Activated CD8-positive, alpha-beta T cell treated with anti-CD3 and anti-CD28 coated beads, Interleukin-2, amount 10 ng/mL, durations not matched to agents 7 days and 5 days (primary cell): ENCODE results near the gene ANKRD17. TPM values are rescaled to one million over a fixed set of nuclear protein-coding genes. Genes with fewer than 3 reads are reported as not detected.
"Not testable (repeated sequence)": the region's sequence is repeated elsewhere in the genome, so short reads cannot be mapped to it uniquely, and the experiment has no call there.

ENCODE experiments used
- ATAC-seq: fragments of 150-1000 bp; cut with Tn5 transposase; one replicate; pipeline ENCODE4 v1.10.0; 2021; ENCODE audit warnings: moderate library complexity
- CTCF ChIA-PET: fragments of 350-600 bp; sonication (Branson Sonifier 250); formaldehyde crosslinking; loops from one replicate; lab custom pipeline; 2021; ENCODE audit warnings: antibody characterized with exemption; lab: Charles Lee
- POLR2A ChIA-PET: fragments of 350-600 bp; sonication (Branson Sonifier 250); formaldehyde crosslinking; loops from one replicate; lab custom pipeline; 2021; ENCODE audit warnings: antibody characterized with exemption; lab: Charles Lee
- DNase-seq: peaks from one replicate; pipeline ENCODE4 v3.0.0-alpha.2; 2020
- H3K27ac Mint-ChIP-seq: one replicate; pipeline ENCODE4 v1.8.0; 2021; ENCODE audit warnings: mild to moderate bottlenecking, mixed read lengths
- H3K27me3 Mint-ChIP-seq: one replicate; pipeline ENCODE4 v1.8.0; 2021; ENCODE audit warnings: low read depth, mixed read lengths
- H3K36me3 Mint-ChIP-seq: one replicate; pipeline ENCODE4 v1.8.0; 2021; ENCODE audit warnings: low read depth, mixed read lengths
- H3K4me1 Mint-ChIP-seq: one replicate; pipeline ENCODE4 v1.8.0; 2021; ENCODE audit warnings: low read depth, mixed read lengths
- H3K4me3 Mint-ChIP-seq: one replicate; pipeline ENCODE4 v1.8.0; 2021; ENCODE audit warnings: mild to moderate bottlenecking, mixed read lengths
- H3K9me3 Mint-ChIP-seq: one replicate; pipeline ENCODE4 v1.8.0; 2022; ENCODE audit warnings: mixed read lengths; ENCODE audit not compliant: insufficient read depth
- total RNA-seq, 2 experiments: library from RNA; stranded (reverse); gene quantifications; one replicate each; pipeline ENCODE4 v1.2.3, GENCODE V29; 2021

The ANKRD17 gene
- total RNA-seq, 2 experiments from 2014 or later, result 45.8 to 46.6 TPM

GRCh38 chr4:73247100-73247499, 11.5 kb downstream of the ANKRD17 start:
- H3K27me3 Mint-ChIP-seq, result no peaks in the 10 kb centered on the region
- H3K4me1 Mint-ChIP-seq, result peaks cover 23% of the 10 kb centered on the region
- no peaks in the 10 kb centered on the region for H3K9me3 Mint-ChIP-seq
- DNase-seq (no peak), ATAC-seq (no peak)
- no peak overlapping the region for H3K4me3 Mint-ChIP-seq
- ChIA-PET CTCF (interaction anchor here (0.6 to 2.6 kb wide), 2 partner anchors 11 to 107 kb away, joined by 3 to 17 read pairs; partner anchors contain the start of gene ANKRD17), POLR2A (no interaction called here)
- H3K36me3 Mint-ChIP-seq, result peaks cover 42% of the 10 kb centered on the region
- H3K27ac Mint-ChIP-seq, result no peak overlapping the region

DNA sequence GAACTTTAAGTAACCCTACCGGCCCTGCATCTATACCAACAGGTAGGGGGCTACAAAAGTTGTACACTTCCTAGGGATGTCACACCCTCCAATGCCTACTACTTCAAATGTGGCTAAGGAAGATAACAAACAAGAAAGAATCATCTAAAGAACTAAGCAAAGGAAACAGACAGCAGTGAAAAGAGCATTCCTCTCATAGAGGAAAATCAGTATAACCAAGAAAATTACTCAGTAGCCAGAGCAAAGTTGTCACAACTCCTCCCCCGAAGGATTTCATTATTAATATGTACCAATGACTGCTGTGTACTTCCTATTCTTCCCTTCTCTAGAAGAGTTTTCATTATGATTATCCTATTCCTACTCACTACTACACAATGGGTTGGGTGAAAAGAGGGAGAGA, 12.6 kb downstream of the ANKRD17 start:
- peaks cover 37% of the 10 kb centered on the region for H3K36me3 Mint-ChIP-seq

GRCh38 chr4:73244945-73245601, 13.5 kb downstream of the ANKRD17 start:
- POLR2A ChIA-PET, result no interaction called here
- peaks cover 30% of the 10 kb centered on the region for H3K36me3 Mint-ChIP-seq

More for the DNA sequence above, 12.6 kb downstream of the ANKRD17 start:
- Mint-ChIP-seq H3K27ac (no peak overlapping the region), H3K4me1 (peaks cover 23% of the 10 kb centered on the region), H3K4me3 (no peak overlapping the region), H3K9me3 (no peaks in the 10 kb centered on the region), H3K27me3 (no peaks in the 10 kb centered on the region)
- ATAC-seq (no peak), DNase-seq (no peak)
- POLR2A ChIA-PET, result no interaction called here
- CTCF ChIA-PET, result interaction anchor here (1.4 kb wide), 1 partner anchor 11 kb away, joined by 6 read pairs; no protein-coding TSS in a partner anchor

DNA sequence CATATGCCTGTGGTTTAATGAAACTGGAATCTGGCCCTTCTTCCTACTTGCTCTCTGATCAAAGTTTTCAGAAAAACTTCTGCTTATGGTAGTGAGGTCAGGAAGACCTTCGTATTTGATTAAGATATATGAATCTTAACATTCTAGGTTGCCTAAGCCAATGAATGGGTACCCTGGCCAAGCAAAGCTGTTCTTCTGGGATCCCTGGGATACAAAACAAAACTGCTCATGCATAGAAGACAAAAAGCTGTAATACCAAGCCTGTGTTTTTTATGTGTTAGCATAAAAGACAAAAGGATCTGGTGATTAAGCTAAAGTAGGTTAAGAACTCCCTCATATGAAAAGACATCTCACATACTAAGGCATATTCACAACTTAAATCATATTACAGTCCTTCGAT, 21.6 kb downstream of the ANKRD17 start:
- CTCF ChIA-PET, result no interaction called here

More at GRCh38 chr4:73244945-73245601, 13.5 kb downstream of the ANKRD17 start:
- no peak overlapping the region for H3K27ac Mint-ChIP-seq
- no peak overlapping the region for H3K4me3 Mint-ChIP-seq
- peaks cover 19% of the 10 kb centered on the region for H3K4me1 Mint-ChIP-seq
- H3K9me3 Mint-ChIP-seq, result no peaks in the 10 kb centered on the region
- ATAC-seq (no peak), DNase-seq (no peak)
- no peaks in the 10 kb centered on the region for H3K27me3 Mint-ChIP-seq
- CTCF ChIA-PET, result interaction anchor here (1.4 kb wide), 1 partner anchor 12 kb away, joined by 6 read pairs; no protein-coding TSS in a partner anchor

GRCh38 chr4:73236151-73236550, 22.4 kb downstream of the ANKRD17 start:
- H3K36me3 Mint-ChIP-seq, result peaks cover 51% of the 10 kb centered on the region
- CTCF ChIA-PET, result interaction anchor here (2.2 kb wide), 1 partner anchor 21 kb away, joined by 8 read pairs; no protein-coding TSS in a partner anchor
- DNase-seq, result no peak
- H3K27ac Mint-ChIP-seq, result no peak overlapping the region
- H3K4me1 Mint-ChIP-seq, result peaks cover 23% of the 10 kb centered on the region
- H3K4me3 Mint-ChIP-seq, result no peak overlapping the region
- POLR2A ChIA-PET, result interaction anchor here (0.8 kb wide), 1 partner anchor 20 kb away, joined by 3 read pairs; no protein-coding TSS in a partner anchor
- ATAC-seq, result no peak
- no peaks in the 10 kb centered on the region for H3K9me3 Mint-ChIP-seq
- H3K27me3 Mint-ChIP-seq, result no peaks in the 10 kb centered on the region

More for the DNA sequence above, 21.6 kb downstream of the ANKRD17 start:
- H3K36me3 Mint-ChIP-seq, result peaks cover 45% of the 10 kb centered on the region
- H3K27ac Mint-ChIP-seq, result no peak overlapping the region
- DNase-seq (no peak), ATAC-seq (no peak)
- POLR2A ChIA-PET, result no interaction called here
- H3K4me1 Mint-ChIP-seq, result peaks cover 16% of the 10 kb centered on the region
- H3K27me3 Mint-ChIP-seq, result no peaks in the 10 kb centered on the region
- no peak overlapping the region for H3K4me3 Mint-ChIP-seq
- no peaks in the 10 kb centered on the region for H3K9me3 Mint-ChIP-seq

- ChIA-PET POLR2A (no interaction called here), CTCF (interaction anchor here (2.2 kb wide), 1 partner anchor 22 kb away, joined by 8 read pairs; no protein-coding TSS in a partner anchor)
- Mint-ChIP-seq H3K27ac (no peak overlapping the region), H3K4me1 (peaks cover 23% of the 10 kb centered on the region), H3K27me3 (no peaks in the 10 kb centered on the region), H3K9me3 (no peaks in the 10 kb centered on the region), H3K36me3 (peaks cover 59% of the 10 kb centered on the region), H3K4me3 (no peak overlapping the region)
- DNase-seq, result no peak
- no peak for ATAC-seq
Measured at GRCh38 chr4:73234712-73235111, 23.9 kb downstream of the ANKRD17 start.

DNA sequence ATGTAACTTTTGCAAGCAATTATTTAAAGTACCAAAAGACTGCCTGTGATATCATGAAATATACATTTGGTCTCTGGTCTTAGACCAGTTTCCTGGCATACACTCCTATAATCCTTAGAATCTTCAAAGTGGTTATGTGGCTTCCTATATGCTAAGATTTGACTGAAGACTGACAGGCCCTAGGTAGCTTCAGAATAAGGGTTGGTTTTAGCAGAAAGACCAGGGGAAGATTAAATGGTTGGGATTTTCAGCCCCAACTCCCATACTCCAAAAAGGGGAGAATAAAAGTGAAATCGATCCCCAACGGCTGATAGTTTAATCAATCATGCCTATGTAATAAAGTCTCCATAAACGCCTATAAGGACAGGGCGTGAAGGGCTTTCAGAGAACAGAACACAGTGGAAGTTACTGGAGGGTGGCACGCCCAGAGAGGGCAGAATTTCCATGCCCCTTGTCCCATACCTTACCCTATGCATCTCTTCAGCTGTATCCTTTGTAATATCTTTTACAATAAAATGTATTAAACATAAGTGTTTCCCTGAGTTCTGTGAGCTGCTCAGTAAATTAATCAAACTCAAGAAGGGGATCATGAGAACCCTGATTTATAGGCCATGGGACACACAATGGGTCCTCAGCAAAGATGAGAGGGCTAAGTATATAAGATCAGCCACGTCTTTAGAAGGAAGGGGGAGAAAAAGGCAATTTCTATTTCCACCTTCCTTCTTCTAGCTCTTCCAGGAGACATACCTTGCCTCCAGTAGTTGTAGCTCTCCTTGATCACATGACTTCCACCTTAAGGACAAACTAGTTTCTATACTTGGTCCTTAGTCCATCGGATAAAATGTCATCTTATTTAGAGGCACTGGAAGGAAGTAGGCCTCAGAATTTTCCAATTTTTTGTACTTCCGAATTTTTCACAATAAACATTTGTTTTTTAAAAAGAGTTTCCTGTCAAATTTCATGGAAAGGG, 26.8 kb downstream of the ANKRD17 start:
- Mint-ChIP-seq H3K4me3 (no peak overlapping the region), H3K36me3 (peaks cover 53% of the 10 kb centered on the region), H3K4me1 (peaks cover 10% of the 10 kb centered on the region), H3K27ac (no peak overlapping the region), H3K9me3 (no peaks in the 10 kb centered on the region), H3K27me3 (no peaks in the 10 kb centered on the region)
- ChIA-PET CTCF (interaction anchor here (0.6 kb wide), 1 partner anchor 108 kb away, joined by 3 read pairs; no protein-coding TSS in a partner anchor), POLR2A (no interaction called here)
- ATAC-seq (no peak), DNase-seq (no peak)

DNA sequence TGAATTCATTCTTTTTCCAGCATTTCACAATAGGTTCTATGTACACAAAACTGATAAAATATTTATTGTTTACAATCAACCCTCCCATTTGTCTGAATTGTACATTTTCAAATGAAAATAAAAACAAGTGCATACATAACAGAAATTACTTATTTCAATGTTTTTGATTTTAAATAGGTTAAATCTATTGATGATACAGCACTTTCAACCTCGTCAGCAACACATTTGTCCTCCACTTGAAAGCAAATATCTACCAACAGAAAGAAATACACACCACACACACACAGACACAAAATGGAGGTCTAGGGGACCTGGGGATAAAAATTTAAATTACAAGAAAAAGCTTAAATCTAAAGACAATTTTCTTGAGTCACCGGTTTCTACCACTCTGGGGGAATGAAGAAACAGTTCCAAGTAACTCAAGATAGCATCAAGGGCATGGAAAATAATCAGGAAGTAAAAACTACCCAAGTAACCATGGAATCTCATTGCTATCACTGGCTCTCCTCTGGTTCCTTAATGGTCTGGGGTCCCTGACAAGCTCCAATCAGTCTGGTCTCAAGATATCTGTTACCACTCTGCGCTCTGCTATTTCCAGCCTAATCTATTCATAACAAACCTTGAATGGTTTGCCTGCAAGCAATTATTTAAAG, 27.6 kb downstream of the ANKRD17 start:
- ATAC-seq (no peak), DNase-seq (no peak)
- H3K36me3 Mint-ChIP-seq, result peaks cover 49% of the 10 kb centered on the region
- H3K4me1 Mint-ChIP-seq, result peaks cover 10% of the 10 kb centered on the region
- H3K9me3 Mint-ChIP-seq, result no peaks in the 10 kb centered on the region
- ChIA-PET CTCF (interaction anchor here (0.6 kb wide), 1 partner anchor 107 kb away, joined by 3 read pairs; no protein-coding TSS in a partner anchor), POLR2A (no interaction called here)
- H3K27ac Mint-ChIP-seq, result no peak overlapping the region
- H3K4me3 Mint-ChIP-seq, result no peak overlapping the region
- no peaks in the 10 kb centered on the region for H3K27me3 Mint-ChIP-seq

GRCh38 chr4:73228800-73229199, 29.8 kb downstream of the ANKRD17 start:
- ATAC-seq, DNase-seq, H3K9me3 Mint-ChIP-seq, H3K27me3 Mint-ChIP-seq, H3K4me3 Mint-ChIP-seq, CTCF ChIA-PET, H3K27ac Mint-ChIP-seq, POLR2A ChIA-PET: not testable (repeated sequence)
- Mint-ChIP-seq H3K36me3 (peaks cover 34% of the 10 kb centered on the region), H3K4me1 (peaks cover 19% of the 10 kb centered on the region)

DNA sequence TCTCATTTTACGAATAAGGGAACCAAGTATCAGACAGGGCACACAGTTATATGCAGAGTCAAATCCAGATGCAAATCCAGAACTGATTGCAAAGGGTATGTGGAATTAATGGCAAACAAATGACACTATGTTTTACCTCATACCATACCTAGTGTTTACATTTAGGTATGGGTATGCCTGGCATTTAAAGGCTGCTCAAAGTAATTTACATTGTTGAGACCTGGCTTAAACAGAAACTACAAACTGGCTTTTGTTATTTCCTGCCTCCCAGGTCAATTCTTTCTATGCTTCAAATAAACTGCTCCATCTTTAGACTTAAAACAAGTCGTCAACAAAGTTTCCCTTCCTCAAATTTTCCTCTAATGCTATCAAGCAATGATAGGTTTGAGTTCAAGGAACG, 33.7 kb downstream of the ANKRD17 start:
- peaks cover 20% of the 10 kb centered on the region for H3K4me1 Mint-ChIP-seq
- H3K36me3 Mint-ChIP-seq, result peaks cover 10% of the 10 kb centered on the region
- no peak for ATAC-seq
- ChIA-PET POLR2A (no interaction called here), CTCF (interaction anchor here (4.6 kb wide), 1 partner anchor 34 kb away, joined by 39 read pairs; the partner anchor contains the start of gene ANKRD17)
- H3K27me3 Mint-ChIP-seq, result no peaks in the 10 kb centered on the region
- DNase-seq, result no peak
- peak overlapping the region; percentile 73 for H3K27ac Mint-ChIP-seq
- H3K4me3 Mint-ChIP-seq, result no peak overlapping the region
- no peaks in the 10 kb centered on the region for H3K9me3 Mint-ChIP-seq

DNA sequence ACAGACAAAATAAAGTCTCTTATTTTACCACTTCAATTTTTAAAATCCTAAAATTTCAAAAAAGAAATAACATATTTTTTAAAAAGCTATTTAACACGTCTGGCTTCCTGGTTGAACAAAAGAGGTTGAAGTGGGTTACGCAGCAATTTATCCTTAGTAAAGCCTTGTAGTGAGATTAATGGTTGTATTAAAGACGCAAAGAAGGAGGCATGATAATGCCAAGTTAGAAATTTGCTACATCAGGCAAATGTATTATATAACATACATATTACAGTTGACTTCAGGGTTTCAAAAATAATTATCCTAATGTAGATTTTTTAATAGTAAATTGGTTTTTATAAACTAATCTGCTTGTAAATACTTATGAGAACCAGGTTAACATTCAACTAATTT, 35.3 kb downstream of the ANKRD17 start:
- no peaks in the 10 kb centered on the region for H3K27me3 Mint-ChIP-seq
- H3K9me3 Mint-ChIP-seq, result no peaks in the 10 kb centered on the region
- DNase-seq (no peak), ATAC-seq (peak; percentile 7)
- ChIA-PET CTCF (interaction anchor here (2.0 to 4.6 kb wide), 2 partner anchors 22 to 35 kb away, joined by 7 to 39 read pairs; partner anchors contain the start of gene ANKRD17), POLR2A (interaction anchor here (0.6 to 2.6 kb wide), 4 partner anchors 21 to 153 kb away, joined by 3 to 24 read pairs (median 4); partner anchors contain the start of genes ANKRD17 and COX18)
- H3K4me3 Mint-ChIP-seq, result no peak overlapping the region
- peaks cover 24% of the 10 kb centered on the region for H3K4me1 Mint-ChIP-seq
- H3K27ac Mint-ChIP-seq, result peak overlapping the region; percentile 72
- peaks cover 4% of the 10 kb centered on the region for H3K36me3 Mint-ChIP-seq
